ENCODE data around the gene SOHLH1. TPM values are rescaled to one million over a fixed set of nuclear protein-coding genes. Genes with fewer than 3 reads are reported as not detected.

Gene SOHLH1
- total and polyA plus RNA-seq, 10 donors = 0.07 to 0.10 TPM; not detected in 8

DNA sequence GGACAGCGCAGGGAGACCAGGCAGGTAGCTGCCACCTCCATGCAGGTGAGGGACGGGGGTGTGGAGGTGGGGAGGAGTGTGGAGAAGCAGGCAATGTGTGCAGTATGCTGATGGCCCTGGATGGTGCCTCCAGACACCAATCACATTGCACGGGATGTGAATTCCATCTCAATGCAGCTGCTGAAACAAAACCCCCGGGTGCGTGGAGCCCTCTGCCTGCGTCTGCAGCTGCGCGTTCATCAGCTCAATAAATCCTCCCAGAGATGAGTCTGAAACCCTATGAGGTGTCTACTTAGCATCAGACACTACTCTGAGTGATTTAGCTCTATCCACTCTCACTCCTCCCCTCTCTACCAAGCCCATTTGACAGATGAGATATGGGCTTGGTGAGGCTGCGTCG, 10.3 kb downstream of the SOHLH1 start:
- 82 to 92% (median 89%) methylated on average over 10 of the region's 10 CpGs for WGBS, 5 donors

DNA sequence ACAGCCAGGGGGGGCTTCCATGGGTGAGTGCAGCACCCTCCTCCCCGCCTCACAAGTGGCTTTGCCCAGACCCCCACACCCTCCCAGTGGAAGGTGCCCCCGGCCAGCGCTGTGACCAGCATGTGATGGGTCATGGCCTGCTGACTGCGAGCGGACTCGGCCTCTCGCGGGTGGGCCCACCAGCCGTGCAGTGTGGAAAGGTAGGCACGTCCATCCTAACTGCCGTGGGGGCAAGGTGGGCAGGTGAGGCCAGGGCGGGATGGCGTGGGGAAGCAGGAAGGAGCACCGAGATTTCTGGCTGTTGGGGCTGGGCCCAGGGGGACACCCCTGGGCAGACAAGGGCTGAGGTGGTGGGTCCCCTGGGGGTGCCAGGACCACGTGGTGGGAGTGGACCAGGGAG, 12.1 kb downstream of the SOHLH1 start:
- no peak for DNase-seq
- intact Hi-C loops (cut with DNase I; ENCODE audit: low total_unique reads) = no loop called here

More for the DNA sequence above, 10.3 kb downstream of the SOHLH1 start:
- TF ChIP-seq, protein P1, sequence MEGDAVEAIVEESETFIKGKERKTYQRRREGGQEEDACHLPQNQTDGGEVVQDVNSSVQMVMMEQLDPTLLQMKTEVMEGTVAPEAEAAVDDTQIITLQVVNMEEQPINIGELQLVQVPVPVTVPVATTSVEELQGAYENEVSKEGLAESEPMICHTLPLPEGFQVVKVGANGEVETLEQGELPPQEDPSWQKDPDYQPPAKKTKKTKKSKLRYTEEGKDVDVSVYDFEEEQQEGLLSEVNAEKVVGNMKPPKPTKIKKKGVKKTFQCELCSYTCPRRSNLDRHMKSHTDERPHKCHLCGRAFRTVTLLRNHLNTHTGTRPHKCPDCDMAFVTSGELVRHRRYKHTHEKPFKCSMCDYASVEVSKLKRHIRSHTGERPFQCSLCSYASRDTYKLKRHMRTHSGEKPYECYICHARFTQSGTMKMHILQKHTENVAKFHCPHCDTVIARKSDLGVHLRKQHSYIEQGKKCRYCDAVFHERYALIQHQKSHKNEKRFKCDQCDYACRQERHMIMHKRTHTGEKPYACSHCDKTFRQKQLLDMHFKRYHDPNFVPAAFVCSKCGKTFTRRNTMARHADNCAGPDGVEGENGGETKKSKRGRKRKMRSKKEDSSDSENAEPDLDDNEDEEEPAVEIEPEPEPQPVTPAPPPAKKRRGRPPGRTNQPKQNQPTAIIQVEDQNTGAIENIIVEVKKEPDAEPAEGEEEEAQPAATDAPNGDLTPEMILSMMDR (IDR thresholded peaks at IDR 0.05 in 8 of 11, conservative IDR thresholded peaks at IDR 0.05 in 3 of 11) = no peak
- Histone ChIP-seq H3K4me3 (no peak overlapping the region), H3K27me3 (replicated peaks in 1 of 7) (peaks cover 0 to 77% (median 11%) of the 10 kb centered on the region in 7 donors), H3K9me3 (no peaks in the 10 kb centered on the region), H3K27ac (no peak overlapping the region), H3K4me1 (no peaks in the 10 kb centered on the region), H3K36me3 (no peaks in the 10 kb centered on the region)
- DNase-seq = no peak
- intact Hi-C loops (cut with DNase I; ENCODE audit: low total_unique reads) = no loop called here

DNA sequence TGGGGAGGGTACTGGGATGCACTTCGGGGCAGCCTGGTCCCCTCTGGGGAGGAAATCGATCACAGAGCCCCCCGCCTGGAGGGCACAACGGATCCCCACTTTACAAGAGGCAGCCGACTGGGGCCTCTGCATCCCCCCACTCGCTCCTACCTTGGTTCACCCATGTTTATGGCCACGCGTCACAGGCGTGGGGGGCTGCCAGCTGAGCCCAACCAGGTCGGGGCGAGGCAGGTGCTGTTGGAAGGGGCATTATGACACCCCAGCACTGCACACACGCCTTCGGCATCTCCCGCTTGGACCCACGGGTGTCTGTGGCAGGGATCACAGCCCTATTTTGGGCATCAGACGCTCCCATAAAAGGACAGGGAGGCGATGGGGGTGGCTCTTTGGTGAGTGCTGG, 14.6 kb downstream of the SOHLH1 start:
- H3K4me1 ChIP-seq = no peaks in the 10 kb centered on the region
- no peaks in the 10 kb centered on the region for H3K9me3 ChIP-seq
- H3K4me3 ChIP-seq = no peak overlapping the region
- no peak overlapping the region for H3K27ac ChIP-seq
- no peak for DNase-seq
- H3K27me3 ChIP-seq (replicated peaks in 1 of 7) = peaks cover 0 to 82% (median 15%) of the 10 kb centered on the region in 7 donors
- intact Hi-C loops (cut with DNase I; ENCODE audit: low total_unique reads) = no loop called here
- TF ChIP-seq POLR2AphosphoS5 (IDR thresholded peaks at IDR 0.05) (no peak), POLR2A (IDR thresholded peaks at IDR 0.05) (no peak)
- TF ChIP-seq, protein P1 (IDR thresholded peaks at IDR 0.05 in 8 of 11, conservative IDR thresholded peaks at IDR 0.05 in 3 of 11) = no peak
- 57 to 85% (median 77%) methylated on average over 7 to 17 of the region's 17 CpGs for WGBS, 5 donors
- no peaks in the 10 kb centered on the region for H3K36me3 ChIP-seq

More for the DNA sequence above, 12.1 kb downstream of the SOHLH1 start:
- Histone ChIP-seq H3K9me3 (no peaks in the 10 kb centered on the region), H3K27ac (no peak overlapping the region), H3K4me3 (no peak overlapping the region), H3K4me1 (no peaks in the 10 kb centered on the region), H3K27me3 (replicated peaks in 1 of 7) (peaks cover 0 to 77% (median 12%) of the 10 kb centered on the region in 7 donors), H3K36me3 (no peaks in the 10 kb centered on the region)
- TF ChIP-seq, protein P1 (IDR thresholded peaks at IDR 0.05 in 8 of 11, conservative IDR thresholded peaks at IDR 0.05 in 3 of 11) = no peak
- TF ChIP-seq POLR2A (IDR thresholded peaks at IDR 0.05) (no peak), POLR2AphosphoS5 (IDR thresholded peaks at IDR 0.05) (no peak)
- 78 to 89% (median 87%) methylated on average over 6 to 15 of the region's 15 CpGs for WGBS, 5 donors

DNA sequence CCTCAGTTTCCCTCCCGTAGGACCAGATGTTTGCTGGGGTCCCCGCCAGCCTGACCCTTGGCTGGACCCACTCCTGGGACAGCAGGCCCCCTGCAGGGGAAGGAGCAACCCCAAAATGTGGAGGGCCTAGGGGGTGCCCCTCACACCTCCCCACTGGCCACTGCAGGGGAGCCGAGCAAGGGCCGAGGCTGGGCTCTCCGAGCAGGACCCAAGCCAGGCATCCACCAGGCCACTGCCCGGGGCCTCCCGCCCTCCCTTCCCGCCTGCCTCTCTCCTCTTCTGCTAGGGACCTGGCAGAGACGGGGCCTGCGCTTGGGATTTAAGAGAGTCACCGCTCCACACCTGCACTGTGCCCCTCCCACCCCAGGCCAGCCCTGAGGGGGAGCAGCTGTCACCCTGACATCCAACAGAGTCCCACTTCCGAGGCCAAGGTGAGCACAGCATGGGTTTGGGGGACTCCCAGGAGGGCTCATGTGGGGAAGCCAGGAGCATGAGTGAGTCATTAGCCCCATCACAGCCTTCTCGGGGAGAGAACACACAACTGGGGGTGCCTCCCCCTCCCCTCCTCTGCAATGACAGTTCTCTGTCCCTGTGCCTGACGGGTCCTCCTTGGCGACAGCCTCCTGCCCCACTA, 15.8 kb downstream of the SOHLH1 start:
- no peak overlapping the region for H3K27ac ChIP-seq
- no peaks in the 10 kb centered on the region for H3K36me3 ChIP-seq
- no peak for DNase-seq
- intact Hi-C loops (cut with DNase I; ENCODE audit: low total_unique reads) = no loop called here
- no peaks in the 10 kb centered on the region for H3K9me3 ChIP-seq
- H3K4me1 ChIP-seq = no peaks in the 10 kb centered on the region
- TF ChIP-seq POLR2A (IDR thresholded peaks at IDR 0.05) (no peak), POLR2AphosphoS5 (IDR thresholded peaks at IDR 0.05) (no peak)
- TF ChIP-seq, protein P1 (IDR thresholded peaks at IDR 0.05 in 8 of 11, conservative IDR thresholded peaks at IDR 0.05 in 3 of 11) = no peak
- no peak overlapping the region for H3K4me3 ChIP-seq
- 65 to 78% (median 74%) methylated on average over 12 to 15 of the region's 15 CpGs for WGBS, 5 donors
- H3K27me3 ChIP-seq (replicated peaks in 1 of 7) = peaks cover 0 to 76% (median 15%) of the 10 kb centered on the region in 7 donors

All from spleen (tissue), 11 donors.